HG03060 (cell line): Measurements from ENCODE around the gene TRAF4.

Experiments used
- ATAC-seq: cut with Tn5 transposase; IDR thresholded peaks from one replicate; pipeline ENCODE4 v1.9.1; 2021; ENCODE audit warnings: low read depth, moderate number of reproducible peaks; ENCODE audit not compliant: unreplicated experiment

Gene TRAF4

GRCh38 chr17:28745786-28746411 lies 2.1 kb downstream of the TRAF4 start:
- ATAC-seq = no peak

GRCh38 chr17:28746611-28747050 lies 2.8 kb downstream of the TRAF4 start:
- ATAC-seq = no peak

GRCh38 chr17:28747051-28747691 lies 3.4 kb downstream of the TRAF4 start:
- ATAC-seq = no peak

- ATAC-seq = no peak
These were observed 4.3 kb downstream of the TRAF4 start for GRCh38 chr17:28747801-28748750.

GRCh38 chr17:28748852-28749515 lies 5.2 kb downstream of the TRAF4 start:
- no peak for ATAC-seq

- ATAC-seq = no peak
These were observed 5.8 kb downstream of the TRAF4 start for GRCh38 chr17:28749516-28750177.

GRCh38 chr17:28750178-28751047 lies 6.6 kb downstream of the TRAF4 start:
- ATAC-seq = peak; percentile 58

- ATAC-seq = no peak
These were observed 8.0 kb downstream of the TRAF4 start for GRCh38 chr17:28751600-28752366.

- ATAC-seq = no peak
These were observed 11.7 kb downstream of the TRAF4 start for GRCh38 chr17:28755486-28755885.

- no peak for ATAC-seq
These were observed 12.4 kb downstream of the TRAF4 start for GRCh38 chr17:28756049-28756804.

GRCh38 chr17:28758411-28759121 lies 14.8 kb downstream of the TRAF4 start:
- ATAC-seq = no peak

- ATAC-seq = no peak
These were observed 15.6 kb downstream of the TRAF4 start for GRCh38 chr17:28759256-28759865.

- ATAC-seq = no peak
These were observed 17.1 kb downstream of the TRAF4 start for GRCh38 chr17:28760601-28761562.

- ATAC-seq = no peak
These were observed 19.5 kb downstream of the TRAF4 start for GRCh38 chr17:28763137-28763799.

- no peak for ATAC-seq
These were observed 20.0 kb downstream of the TRAF4 start for GRCh38 chr17:28763804-28764266.
